HG03342 (cell line): ENCODE measurements around the gene DMXL1.
A peak's percentile ranks its signal among the peaks of the same experiment; 100 is the strongest.

ENCODE experiments used
- ATAC-seq: cut with Tn5 transposase; IDR thresholded peaks from one replicate; pipeline ENCODE4 v1.9.1; 2021; ENCODE audit warnings: mild to moderate bottlenecking, moderate library complexity; ENCODE audit not compliant: unreplicated experiment

DMXL1 gene

GRCh38 chr5:119268387-119269060 lies 197.6 kb downstream of the DMXL1 start:
- peak; percentile 89 for ATAC-seq

- ATAC-seq, result peak; percentile 5
Observed at GRCh38 chr5:119269061-119269944, 198.4 kb downstream of the DMXL1 start.

- ATAC-seq, result no peak
Observed at GRCh38 chr5:119270121-119270565, 199.3 kb downstream of the DMXL1 start.

- ATAC-seq, result no peak
Observed at GRCh38 chr5:119270960-119271757, 200.3 kb downstream of the DMXL1 start.

- ATAC-seq, result no peak
Observed at GRCh38 chr5:119271758-119272730, 201.2 kb downstream of the DMXL1 start.

- ATAC-seq, result no peak
Observed at GRCh38 chr5:119273391-119273839, 202.5 kb downstream of the DMXL1 start.

GRCh38 chr5:119274030-119274766 lies 203.3 kb downstream of the DMXL1 start:
- ATAC-seq, result no peak

GRCh38 chr5:119274767-119275130 lies 203.9 kb downstream of the DMXL1 start:
- peak; percentile 23 for ATAC-seq

- peak; percentile 17 for ATAC-seq
Observed at GRCh38 chr5:119275146-119275545, 204.3 kb downstream of the DMXL1 start.

GRCh38 chr5:119275601-119276173 lies 204.8 kb downstream of the DMXL1 start:
- ATAC-seq, result peak; percentile 83

- ATAC-seq, result no peak
Observed at GRCh38 chr5:119276978-119277377, 206.1 kb downstream of the DMXL1 start.

- no peak for ATAC-seq
Observed at GRCh38 chr5:119279093-119279492, 208.2 kb downstream of the DMXL1 start.

GRCh38 chr5:119280380-119280779 lies 209.5 kb downstream of the DMXL1 start:
- no peak for ATAC-seq

GRCh38 chr5:119282628-119283027 lies 211.7 kb downstream of the DMXL1 start:
- ATAC-seq, result no peak

GRCh38 chr5:119284031-119284430 lies 213.1 kb downstream of the DMXL1 start:
- no peak for ATAC-seq

GRCh38 chr5:119285070-119285916 lies 214.4 kb downstream of the DMXL1 start:
- no peak for ATAC-seq

- no peak for ATAC-seq
Observed at GRCh38 chr5:119286511-119287488, 215.9 kb downstream of the DMXL1 start.
